ENCODE data around the gene SPTB.
A peak's percentile ranks its signal among the peaks of the same experiment; 100 is the strongest.

Gene SPTB

DNA sequence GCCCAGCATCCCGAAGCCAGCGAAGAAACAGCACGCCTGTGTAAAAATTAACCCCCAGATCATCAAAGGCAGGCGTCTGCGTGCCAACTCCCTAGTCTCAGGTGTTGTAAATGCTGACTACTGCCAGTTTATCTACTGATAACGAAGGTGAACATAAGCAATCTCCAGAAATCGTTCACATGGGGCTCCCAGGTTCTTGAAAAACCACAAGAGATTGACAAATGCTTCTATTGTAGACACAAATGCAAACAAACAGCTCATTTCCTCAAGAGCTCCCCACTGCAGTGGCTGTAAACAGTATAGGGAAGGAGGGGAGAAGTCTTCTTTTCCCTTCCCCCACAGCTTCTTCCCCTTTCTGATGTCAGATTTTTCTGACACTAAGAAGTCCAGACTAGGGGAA lies 180.8 kb downstream of the SPTB start:
- H3K4me2 ChIP-seq (ENCODE audit: low read length): peak overlapping the region; percentile 69
- H3K27me3 ChIP-seq (ENCODE audit: control insufficient read depth, insufficient read depth, low read length): no peaks in the 10 kb centered on the region
- TF ChIP-seq, protein P1, sequence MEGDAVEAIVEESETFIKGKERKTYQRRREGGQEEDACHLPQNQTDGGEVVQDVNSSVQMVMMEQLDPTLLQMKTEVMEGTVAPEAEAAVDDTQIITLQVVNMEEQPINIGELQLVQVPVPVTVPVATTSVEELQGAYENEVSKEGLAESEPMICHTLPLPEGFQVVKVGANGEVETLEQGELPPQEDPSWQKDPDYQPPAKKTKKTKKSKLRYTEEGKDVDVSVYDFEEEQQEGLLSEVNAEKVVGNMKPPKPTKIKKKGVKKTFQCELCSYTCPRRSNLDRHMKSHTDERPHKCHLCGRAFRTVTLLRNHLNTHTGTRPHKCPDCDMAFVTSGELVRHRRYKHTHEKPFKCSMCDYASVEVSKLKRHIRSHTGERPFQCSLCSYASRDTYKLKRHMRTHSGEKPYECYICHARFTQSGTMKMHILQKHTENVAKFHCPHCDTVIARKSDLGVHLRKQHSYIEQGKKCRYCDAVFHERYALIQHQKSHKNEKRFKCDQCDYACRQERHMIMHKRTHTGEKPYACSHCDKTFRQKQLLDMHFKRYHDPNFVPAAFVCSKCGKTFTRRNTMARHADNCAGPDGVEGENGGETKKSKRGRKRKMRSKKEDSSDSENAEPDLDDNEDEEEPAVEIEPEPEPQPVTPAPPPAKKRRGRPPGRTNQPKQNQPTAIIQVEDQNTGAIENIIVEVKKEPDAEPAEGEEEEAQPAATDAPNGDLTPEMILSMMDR (IDR thresholded peaks at IDR 0.05): no peak
- peak overlapping the region; percentile 73 for H3K27ac ChIP-seq
- no peak overlapping the region for H3K9ac ChIP-seq
- peaks cover 39% of the 10 kb centered on the region for H3K4me1 ChIP-seq
- no peaks in the 10 kb centered on the region for H3K79me2 ChIP-seq
- no peaks in the 10 kb centered on the region for H3K36me3 ChIP-seq (ENCODE audit: control insufficient read depth, insufficient read depth, low read length)
- no peak overlapping the region for H3K4me3 ChIP-seq (ENCODE audit: low read depth, low read length)
- H2AFZ ChIP-seq: peak overlapping the region; percentile 39
- no peaks in the 10 kb centered on the region for H3K9me3 ChIP-seq (ENCODE audit: control insufficient read depth, low read length)

DNA sequence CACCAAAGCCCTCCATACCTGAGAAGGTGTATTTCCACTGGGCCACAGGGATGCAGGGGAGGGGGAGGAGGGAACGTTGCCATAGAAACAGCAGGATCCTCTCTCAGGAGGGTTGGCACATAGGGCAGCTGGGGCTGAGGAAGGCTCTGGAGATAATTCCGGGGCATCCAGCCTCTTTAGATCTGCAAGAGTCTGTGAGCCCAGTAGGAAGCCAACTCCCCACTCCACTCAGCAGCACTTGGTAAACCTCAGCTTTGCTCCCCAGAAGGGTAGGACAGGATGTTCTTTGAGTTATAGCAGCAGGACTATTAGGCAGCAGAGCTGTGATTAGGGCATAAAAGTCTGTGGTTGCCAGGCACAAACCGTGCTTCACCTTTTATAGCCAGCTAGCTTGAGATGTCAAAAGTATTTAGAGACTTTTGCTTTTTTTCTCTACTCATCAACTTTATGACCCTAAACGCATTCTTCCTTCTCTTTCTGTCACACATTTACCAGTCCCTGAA lies 183.3 kb downstream of the SPTB start:
- Histone ChIP-seq H3K36me3 (ENCODE audit: control insufficient read depth, insufficient read depth, low read length) (no peaks in the 10 kb centered on the region), H3K27ac (no peak overlapping the region), H3K4me2 (ENCODE audit: low read length) (no peak overlapping the region), H3K27me3 (ENCODE audit: control insufficient read depth, insufficient read depth, low read length) (no peaks in the 10 kb centered on the region), H3K9ac (no peak overlapping the region), H2AFZ (peak overlapping the region; percentile 46), H3K4me1 (peaks cover 25% of the 10 kb centered on the region), H3K9me3 (ENCODE audit: control insufficient read depth, low read length) (no peaks in the 10 kb centered on the region), H3K79me2 (no peaks in the 10 kb centered on the region), H3K4me3 (ENCODE audit: low read depth, low read length) (no peak overlapping the region)
- TF ChIP-seq, protein P1 (IDR thresholded peaks at IDR 0.05): no peak

Data from parathyroid adenoma (tissue), 2 donors.